Measurements from ENCODE around the gene NKD2.

NKD2 gene

DNA sequence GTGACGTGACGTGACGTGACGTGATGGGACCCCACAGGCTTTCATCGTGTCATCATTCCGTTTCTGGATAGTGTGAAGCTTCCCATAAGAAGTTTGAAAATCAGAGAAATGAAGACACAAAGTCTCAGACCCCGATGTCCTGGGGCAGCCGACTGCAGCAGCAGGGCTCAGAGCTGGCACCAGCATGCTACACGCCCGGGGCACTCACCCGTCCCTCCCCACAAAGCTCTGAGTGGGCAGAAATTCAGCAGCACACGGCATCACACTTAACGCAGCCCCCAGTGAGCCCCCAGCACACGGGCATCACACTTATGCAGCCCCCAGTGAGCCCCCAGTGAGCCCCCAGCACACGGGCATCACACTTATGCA lies 61.1 kb downstream of the NKD2 start:
- Histone ChIP-seq H3K9me3 (ENCODE audit: control insufficient read depth, insufficient read depth, low read length) (no peaks in the 10 kb centered on the region), H3K4me1 (ENCODE audit: insufficient read depth, low read length) (no peaks in the 10 kb centered on the region), H3K9ac (ENCODE audit: low read depth, low read length) (no peak overlapping the region), H3K36me3 (ENCODE audit: insufficient read depth, low read length) (no peaks in the 10 kb centered on the region)

DNA sequence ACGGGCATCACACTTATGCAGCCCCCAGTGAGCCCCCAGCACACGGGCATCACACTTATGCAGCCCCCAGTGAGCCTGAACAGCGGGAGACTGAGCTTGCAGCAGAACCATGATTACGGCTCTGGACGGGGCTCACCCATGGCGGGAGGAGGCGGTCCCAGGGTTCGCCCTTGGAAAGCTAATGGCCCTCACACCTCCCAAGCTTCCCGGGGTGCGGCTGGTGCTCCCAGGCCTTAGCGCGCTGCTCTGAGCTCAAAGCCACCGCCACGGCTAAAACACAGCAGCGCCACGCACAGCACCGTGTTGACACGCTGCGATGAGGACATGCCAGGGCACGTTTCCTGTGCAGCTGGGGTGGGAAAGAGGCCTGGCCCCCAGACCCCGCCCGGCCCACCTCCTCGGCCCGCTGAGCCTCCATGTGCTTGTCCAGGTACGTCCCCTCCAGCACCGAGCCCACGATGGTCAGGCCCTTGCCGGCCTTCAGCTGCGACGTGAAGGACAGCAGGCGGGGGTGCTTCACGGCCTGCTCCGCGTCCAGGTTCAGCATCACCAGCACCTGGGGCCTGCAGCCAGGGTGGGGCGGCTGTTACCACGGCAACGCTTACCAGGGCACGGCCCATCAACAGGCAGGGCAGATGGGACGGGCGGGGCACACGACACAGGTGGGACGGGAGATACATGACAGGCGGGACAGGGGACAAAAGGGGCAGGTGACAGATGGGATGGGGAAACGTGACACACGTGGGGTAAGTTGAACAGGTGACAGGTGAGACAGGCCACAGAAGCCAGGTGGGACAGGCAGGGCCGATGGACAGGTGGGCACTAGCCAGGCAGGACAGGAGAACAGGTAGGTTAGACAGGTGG lies 64.9 kb downstream of the NKD2 start:
- Histone ChIP-seq H3K4me1 (ENCODE audit: insufficient read depth, low read length) (no peaks in the 10 kb centered on the region), H3K9me3 (ENCODE audit: control insufficient read depth, insufficient read depth, low read length) (no peaks in the 10 kb centered on the region), H3K36me3 (ENCODE audit: insufficient read depth, low read length) (no peaks in the 10 kb centered on the region), H3K9ac (ENCODE audit: low read depth, low read length) (no peak overlapping the region)

DNA sequence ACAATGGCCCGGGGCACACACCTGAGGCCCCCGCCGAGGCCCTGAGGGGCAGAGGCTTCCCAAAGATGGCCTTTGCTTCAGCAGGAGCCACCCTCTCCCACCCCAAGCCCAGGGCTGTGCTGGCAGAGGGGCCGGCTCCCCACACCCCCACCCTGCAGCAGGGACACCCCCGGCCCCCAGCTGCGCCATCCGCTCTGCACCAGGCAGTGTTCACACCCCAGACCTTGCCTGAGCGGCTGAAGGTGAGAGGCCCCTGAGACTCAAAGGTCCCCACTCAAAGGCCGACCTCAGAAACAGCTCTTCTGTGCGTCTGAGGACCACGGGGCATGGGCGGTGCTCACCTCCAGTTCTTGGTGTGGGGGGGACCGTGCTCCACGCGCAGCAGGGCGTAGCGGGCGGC lies 65.6 kb downstream of the NKD2 start:
- Histone ChIP-seq H3K36me3 (ENCODE audit: insufficient read depth, low read length) (no peaks in the 10 kb centered on the region), H3K4me1 (ENCODE audit: insufficient read depth, low read length) (no peaks in the 10 kb centered on the region), H3K9ac (ENCODE audit: low read depth, low read length) (no peak overlapping the region), H3K9me3 (ENCODE audit: control insufficient read depth, insufficient read depth, low read length) (no peaks in the 10 kb centered on the region)

DNA sequence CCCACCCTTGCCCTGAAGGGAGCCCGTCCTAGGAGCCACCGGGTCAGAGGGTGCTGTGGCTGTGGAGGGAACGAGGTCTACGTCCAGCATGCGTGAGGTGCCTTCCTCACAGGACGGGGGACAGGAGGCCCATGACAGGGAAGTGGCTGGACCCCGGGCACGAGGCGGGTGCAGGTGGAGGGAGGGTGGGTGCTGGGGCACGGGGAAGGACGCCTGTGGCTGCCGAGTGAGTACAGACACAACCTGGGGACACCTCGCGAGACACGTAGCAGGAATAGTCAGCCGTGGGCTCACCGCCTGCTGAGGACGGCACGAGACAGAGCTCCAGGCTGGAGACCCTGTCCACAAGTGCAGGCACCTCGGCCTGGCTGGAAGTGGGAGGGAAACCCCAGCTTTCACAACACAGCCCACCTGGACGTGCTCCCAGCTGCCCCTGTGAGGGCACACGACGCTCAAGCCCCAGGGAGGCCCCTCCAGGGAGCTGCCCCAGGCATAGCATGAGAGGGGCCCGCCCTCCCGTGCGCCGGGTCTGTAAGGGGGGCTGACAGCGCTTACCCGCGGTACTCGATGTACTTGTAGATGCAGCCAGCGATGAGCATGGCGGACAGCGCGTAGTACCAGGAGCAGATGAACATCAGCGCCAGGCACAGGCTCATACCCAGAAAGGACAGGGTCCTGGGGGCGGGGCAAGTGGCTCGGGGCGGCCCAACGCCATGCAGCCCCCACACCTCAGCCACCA lies 66.4 kb downstream of the NKD2 start:
- no peak overlapping the region for H3K9ac ChIP-seq (ENCODE audit: low read depth, low read length)
- H3K9me3 ChIP-seq (ENCODE audit: control insufficient read depth, insufficient read depth, low read length), result no peaks in the 10 kb centered on the region
- no peaks in the 10 kb centered on the region for H3K4me1 ChIP-seq (ENCODE audit: insufficient read depth, low read length)
- no peaks in the 10 kb centered on the region for H3K36me3 ChIP-seq (ENCODE audit: insufficient read depth, low read length)

DNA sequence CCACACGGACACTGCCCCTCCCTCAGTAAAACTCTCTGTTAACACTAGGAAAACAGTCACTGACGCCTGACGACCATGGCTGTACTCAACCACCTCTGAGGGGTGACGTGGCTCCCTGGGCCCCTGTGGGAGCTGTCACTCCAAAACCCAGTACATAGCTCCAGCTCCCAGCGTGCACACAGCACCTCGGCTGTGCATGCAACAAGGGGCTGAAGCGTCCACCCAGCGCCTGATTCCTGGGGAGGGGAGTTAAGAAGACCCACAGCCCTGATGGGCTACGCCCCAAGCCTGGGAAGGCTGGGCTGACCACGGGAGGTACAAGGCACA lies 66.9 kb downstream of the NKD2 start:
- no peak overlapping the region for H3K9ac ChIP-seq (ENCODE audit: low read depth, low read length)
- H3K36me3 ChIP-seq (ENCODE audit: insufficient read depth, low read length), result no peaks in the 10 kb centered on the region
- H3K9me3 ChIP-seq (ENCODE audit: control insufficient read depth, insufficient read depth, low read length), result no peaks in the 10 kb centered on the region
- H3K4me1 ChIP-seq (ENCODE audit: insufficient read depth, low read length), result no peaks in the 10 kb centered on the region

DNA sequence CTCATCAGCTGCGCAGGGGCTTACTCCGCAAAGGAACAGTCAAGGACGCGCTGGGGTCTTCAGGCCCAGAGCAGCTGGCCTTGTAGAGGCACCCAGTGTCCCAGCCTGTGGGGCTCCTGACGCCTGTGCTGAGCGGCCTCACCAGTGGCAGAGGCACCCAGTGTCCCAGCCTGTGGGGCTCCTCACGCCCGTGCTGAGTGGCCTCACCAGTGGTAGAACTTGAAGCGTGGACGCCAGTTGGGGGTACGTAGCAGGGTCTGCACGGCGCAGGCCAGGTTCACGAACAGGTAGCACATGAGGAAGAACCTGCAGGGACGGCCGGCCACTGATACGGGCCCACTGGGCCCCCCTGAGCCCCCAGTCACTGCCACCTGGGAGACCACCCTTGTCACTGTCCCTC lies 67.3 kb downstream of the NKD2 start:
- no peaks in the 10 kb centered on the region for H3K4me1 ChIP-seq (ENCODE audit: insufficient read depth, low read length)
- H3K9me3 ChIP-seq (ENCODE audit: control insufficient read depth, insufficient read depth, low read length), result no peaks in the 10 kb centered on the region
- H3K36me3 ChIP-seq (ENCODE audit: insufficient read depth, low read length), result no peaks in the 10 kb centered on the region
- no peak overlapping the region for H3K9ac ChIP-seq (ENCODE audit: low read depth, low read length)

DNA sequence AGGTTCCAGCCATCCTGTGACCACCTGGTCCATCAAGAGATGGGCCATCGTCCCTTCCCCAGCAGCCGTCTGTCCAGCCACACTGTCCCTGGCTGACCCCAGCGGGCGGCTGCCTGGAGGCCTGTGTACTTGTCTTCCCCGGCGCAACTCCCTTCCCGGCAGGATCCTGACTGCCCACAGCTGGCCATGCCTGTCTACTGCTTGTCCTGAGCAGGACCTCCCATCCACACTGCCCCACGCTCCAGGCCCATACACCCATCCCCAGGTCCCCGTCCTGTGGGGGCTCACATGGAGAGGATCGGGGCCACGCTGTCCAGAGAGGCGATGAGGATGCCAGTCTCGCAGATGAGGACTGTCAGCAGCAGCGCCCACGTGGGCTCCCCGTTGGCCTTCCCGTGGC lies 67.8 kb downstream of the NKD2 start:
- H3K9ac ChIP-seq (ENCODE audit: low read depth, low read length), result no peak overlapping the region
- H3K36me3 ChIP-seq (ENCODE audit: insufficient read depth, low read length), result no peaks in the 10 kb centered on the region
- no peaks in the 10 kb centered on the region for H3K4me1 ChIP-seq (ENCODE audit: insufficient read depth, low read length)
- no peaks in the 10 kb centered on the region for H3K9me3 ChIP-seq (ENCODE audit: control insufficient read depth, insufficient read depth, low read length)

DNA sequence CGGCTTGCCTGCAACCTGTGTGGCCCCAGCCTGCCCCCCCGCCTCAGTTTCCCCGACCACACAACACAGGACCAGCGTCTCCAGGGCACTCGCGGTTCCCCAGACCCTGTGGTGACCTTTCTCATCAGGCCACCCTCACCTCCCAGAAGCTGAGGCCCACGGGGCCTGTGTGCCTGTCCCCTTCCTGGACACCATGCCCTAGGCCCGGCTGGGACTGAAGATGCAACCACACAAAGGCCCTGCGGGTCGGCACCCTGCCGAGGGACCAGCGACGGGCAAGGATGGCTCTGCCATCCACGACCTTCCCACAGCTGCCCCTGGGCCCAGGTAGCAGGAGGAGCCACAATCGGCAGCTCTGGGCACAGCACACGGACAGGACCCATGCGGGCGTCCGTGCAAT lies 68.4 kb downstream of the NKD2 start:
- Histone ChIP-seq H3K9me3 (ENCODE audit: control insufficient read depth, insufficient read depth, low read length) (no peaks in the 10 kb centered on the region), H3K36me3 (ENCODE audit: insufficient read depth, low read length) (no peaks in the 10 kb centered on the region), H3K9ac (ENCODE audit: low read depth, low read length) (no peak overlapping the region), H3K4me1 (ENCODE audit: insufficient read depth, low read length) (no peaks in the 10 kb centered on the region)

DNA sequence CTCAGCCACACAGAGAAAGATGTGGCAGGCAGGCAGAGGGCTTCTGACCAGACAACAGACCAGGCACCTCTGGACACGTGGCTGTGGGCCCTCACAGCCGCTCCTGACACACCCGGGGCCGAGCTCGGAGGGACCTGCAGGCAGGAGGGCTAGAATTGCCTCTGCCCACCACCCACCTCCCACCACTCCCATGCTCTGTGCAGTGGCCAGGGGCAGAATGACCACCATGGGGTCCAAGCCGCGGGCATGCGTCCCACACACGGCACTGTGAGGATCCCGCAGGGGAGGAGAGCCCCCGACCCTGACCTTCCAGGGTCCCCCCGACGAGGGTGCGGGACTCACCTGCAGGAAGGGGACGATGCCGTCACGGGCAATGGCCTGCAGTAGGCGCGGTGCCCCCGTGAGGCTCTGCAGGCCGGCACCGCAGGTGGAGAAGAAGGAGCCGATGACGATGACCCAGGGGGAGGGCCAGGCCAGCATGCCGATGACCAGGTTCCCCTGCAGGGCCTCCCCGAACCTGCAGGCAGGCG lies 69.0 kb downstream of the NKD2 start:
- no peaks in the 10 kb centered on the region for H3K36me3 ChIP-seq (ENCODE audit: insufficient read depth, low read length)
- H3K4me1 ChIP-seq (ENCODE audit: insufficient read depth, low read length), result no peaks in the 10 kb centered on the region
- H3K9ac ChIP-seq (ENCODE audit: low read depth, low read length), result no peak overlapping the region
- H3K9me3 ChIP-seq (ENCODE audit: control insufficient read depth, insufficient read depth, low read length), result no peaks in the 10 kb centered on the region

DNA sequence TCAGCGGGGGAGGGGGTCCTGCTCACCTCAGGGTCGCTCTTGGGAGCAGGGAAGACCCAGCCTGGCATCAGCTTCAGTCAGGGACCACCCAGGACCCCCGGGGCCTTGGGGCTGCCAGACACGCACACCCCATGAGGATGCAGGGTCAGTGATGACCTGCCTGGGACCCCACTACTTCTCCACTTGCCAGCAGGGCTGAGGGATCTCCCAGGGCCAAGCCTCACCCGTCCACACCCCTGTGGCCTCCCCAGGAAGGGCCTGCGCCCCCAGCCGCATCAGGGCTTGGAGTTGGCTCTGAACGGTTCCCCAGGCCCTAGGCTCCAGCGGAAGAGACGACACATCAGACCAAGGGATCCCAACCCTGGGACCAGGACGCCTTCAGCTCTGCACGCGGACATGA lies 69.6 kb downstream of the NKD2 start:
- H3K36me3 ChIP-seq (ENCODE audit: insufficient read depth, low read length), result no peaks in the 10 kb centered on the region
- H3K9ac ChIP-seq (ENCODE audit: low read depth, low read length), result no peak overlapping the region
- H3K9me3 ChIP-seq (ENCODE audit: control insufficient read depth, insufficient read depth, low read length), result no peaks in the 10 kb centered on the region
- H3K4me1 ChIP-seq (ENCODE audit: insufficient read depth, low read length), result no peaks in the 10 kb centered on the region

DNA sequence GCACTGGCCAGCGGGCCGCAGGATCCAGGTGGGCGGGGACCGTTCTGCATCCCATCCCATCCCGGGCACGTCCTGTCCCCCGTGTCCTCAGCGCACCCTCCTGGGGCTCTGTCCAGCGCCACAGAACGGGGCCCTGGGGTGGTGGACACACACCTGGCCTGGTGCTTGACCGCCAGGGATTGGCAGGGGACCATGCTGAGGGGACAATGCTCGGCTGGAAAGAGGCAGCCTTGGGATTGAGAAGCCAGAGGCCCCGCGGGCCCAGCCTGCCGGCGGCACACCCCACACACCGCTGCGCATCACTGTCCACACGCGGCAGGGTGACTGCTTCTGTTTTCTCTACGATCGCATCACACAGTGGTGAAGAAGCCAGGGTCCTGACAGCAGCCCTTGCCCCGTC lies 70.2 kb downstream of the NKD2 start:
- no peaks in the 10 kb centered on the region for H3K36me3 ChIP-seq (ENCODE audit: insufficient read depth, low read length)
- no peaks in the 10 kb centered on the region for H3K4me1 ChIP-seq (ENCODE audit: insufficient read depth, low read length)
- no peak overlapping the region for H3K9ac ChIP-seq (ENCODE audit: low read depth, low read length)
- H3K9me3 ChIP-seq (ENCODE audit: control insufficient read depth, insufficient read depth, low read length), result no peaks in the 10 kb centered on the region

DNA sequence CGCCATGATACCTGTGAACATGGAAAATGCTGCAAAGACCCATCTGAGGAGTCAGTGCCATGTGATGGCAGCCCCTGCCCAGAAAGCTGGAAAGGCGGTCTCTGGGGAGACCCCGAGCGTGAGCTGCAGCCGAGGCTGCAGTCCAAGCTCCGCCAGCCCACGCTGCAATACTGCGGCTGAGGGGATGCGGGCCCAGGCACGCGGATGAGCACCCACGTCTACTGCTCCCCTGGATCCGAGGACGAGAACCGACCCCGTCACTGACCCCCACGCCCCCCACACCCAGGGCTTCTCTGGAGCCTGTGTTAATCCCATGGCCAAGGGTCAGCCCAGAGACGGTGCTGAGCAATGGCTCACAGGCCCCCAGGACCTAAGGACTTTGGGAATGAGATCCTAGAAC lies 70.9 kb downstream of the NKD2 start:
- Histone ChIP-seq H3K4me1 (ENCODE audit: insufficient read depth, low read length) (no peaks in the 10 kb centered on the region), H3K36me3 (ENCODE audit: insufficient read depth, low read length) (no peaks in the 10 kb centered on the region), H3K9ac (ENCODE audit: low read depth, low read length) (no peak overlapping the region), H3K9me3 (ENCODE audit: control insufficient read depth, insufficient read depth, low read length) (no peaks in the 10 kb centered on the region)

DNA sequence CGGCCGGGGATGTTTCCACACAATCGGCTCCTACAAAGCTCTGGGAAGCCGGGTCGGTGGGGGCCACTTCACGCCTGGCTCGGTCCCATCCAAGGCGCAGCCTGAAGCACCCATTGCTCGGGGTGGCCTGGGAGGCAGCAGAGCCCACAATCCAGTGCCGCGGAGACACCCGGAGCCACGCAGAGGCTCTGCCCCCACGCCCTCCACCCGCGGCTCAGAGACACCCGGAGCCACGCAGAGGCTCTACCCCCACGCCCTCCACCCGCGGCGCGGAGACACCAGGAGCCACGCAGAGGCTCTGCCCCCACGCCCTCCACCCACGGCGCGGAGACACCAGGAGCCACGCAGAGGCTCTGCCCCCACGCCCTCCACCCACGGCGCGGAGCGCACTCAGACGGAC lies 71.4 kb downstream of the NKD2 start:
- Histone ChIP-seq H3K36me3 (ENCODE audit: insufficient read depth, low read length) (no peaks in the 10 kb centered on the region), H3K4me1 (ENCODE audit: insufficient read depth, low read length) (no peaks in the 10 kb centered on the region), H3K9ac (ENCODE audit: low read depth, low read length) (no peak overlapping the region), H3K9me3 (ENCODE audit: control insufficient read depth, insufficient read depth, low read length) (no peaks in the 10 kb centered on the region)

DNA sequence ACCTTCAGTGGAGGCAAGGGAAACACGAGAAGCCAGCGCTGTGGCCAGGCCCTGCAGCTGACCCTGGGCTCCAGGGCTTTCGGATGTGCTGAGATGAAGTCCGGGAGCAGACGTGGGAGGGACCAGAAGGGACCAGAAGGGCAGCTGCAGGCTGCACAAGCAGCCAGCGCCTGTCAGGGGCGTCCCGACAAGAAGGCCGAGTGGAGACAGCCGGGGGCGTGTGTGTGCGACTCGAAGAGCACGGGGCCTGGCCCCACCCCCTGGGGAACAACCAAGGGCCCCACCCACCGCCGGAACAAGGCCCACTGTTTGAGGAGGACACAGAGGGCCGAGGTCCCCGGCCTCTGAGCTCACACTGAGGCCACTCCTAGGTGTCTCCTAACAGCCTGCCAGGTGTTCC lies 71.8 kb downstream of the NKD2 start:
- H3K9me3 ChIP-seq (ENCODE audit: control insufficient read depth, insufficient read depth, low read length), result no peaks in the 10 kb centered on the region
- no peak overlapping the region for H3K9ac ChIP-seq (ENCODE audit: low read depth, low read length)
- H3K36me3 ChIP-seq (ENCODE audit: insufficient read depth, low read length), result no peaks in the 10 kb centered on the region
- no peaks in the 10 kb centered on the region for H3K4me1 ChIP-seq (ENCODE audit: insufficient read depth, low read length)

DNA sequence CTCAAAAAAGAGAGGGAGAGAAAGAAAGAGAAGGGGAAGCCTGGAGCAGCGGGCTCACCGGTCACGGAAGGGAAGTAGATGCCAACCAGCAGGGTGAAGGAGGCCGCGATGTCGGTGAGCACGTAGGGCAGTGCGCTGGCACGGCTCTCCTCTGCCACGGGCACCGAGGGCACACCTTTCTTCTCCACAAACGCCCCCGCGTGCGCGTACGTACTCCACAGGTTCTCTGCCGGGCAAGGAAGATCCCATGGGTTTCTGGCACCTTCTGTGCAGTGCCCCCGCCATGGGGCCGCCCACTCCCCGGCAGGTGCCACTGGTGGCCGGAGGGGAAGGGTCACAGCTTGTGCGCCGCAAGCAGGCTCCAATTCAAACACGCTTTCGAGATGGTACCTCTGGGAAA lies 72.9 kb downstream of the NKD2 start:
- Histone ChIP-seq H3K36me3 (ENCODE audit: insufficient read depth, low read length) (no peaks in the 10 kb centered on the region), H3K4me1 (ENCODE audit: insufficient read depth, low read length) (no peaks in the 10 kb centered on the region), H3K9me3 (ENCODE audit: control insufficient read depth, insufficient read depth, low read length) (no peaks in the 10 kb centered on the region), H3K9ac (ENCODE audit: low read depth, low read length) (no peak overlapping the region)
